PC-3 (cell line): ENCODE results near the gene ZC3HAV1L.

Experiments
- CTCF ChIP-seq: fragments of 300-600 bp; sonication (generic); conservative IDR thresholded peaks from 2 replicates; pipeline ENCODE4 v1.5.1; 2017; ENCODE audit warnings: antibody characterized with exemption, low read depth, mild to moderate bottlenecking, low read length
- EZH2phosphoT487 ChIP-seq: fragments of 300-600 bp; sonication (generic); IDR thresholded peaks from 2 replicates; pipeline ENCODE4 v1.6.1; 2018; ENCODE audit warnings: mild to moderate bottlenecking, antibody characterized with exemption, low read length, borderline replicate concordance

- TF ChIP-seq EZH2phosphoT487 (no peak), CTCF (no peak)
These were observed 9.3 kb upstream of the ZC3HAV1L start for GRCh38 chr7:139044813-139045794.
